PC-3 (cell line): ENCODE data around the gene TOP2B. TPM values are rescaled to one million over a fixed set of nuclear protein-coding genes. Genes with fewer than 3 reads are reported as not detected.

ENCODE experiments used
- ATAC-seq: fragments of 200-7000 bp; cut with Tn5 transposase; 2 replicates; pipeline ENCODE4 v1.9.1; 2020; ENCODE audit warnings: mild to moderate bottlenecking, moderate library complexity
- BruUV-seq: library from RNA; stranded (reverse); fragments of 400-500 nt; replicated peaks from 2 replicates; lab custom pipeline; 2021; lab: Mats Ljungman, UMichigan
- CTCF ChIA-PET: fragments of 300-600 bp; sonication (Branson Sonifier 250); formaldehyde crosslinking; loops from one replicate; lab custom pipeline; 2022; ENCODE audit warnings: antibody characterized with exemption; lab: Charles Lee
- POLR2A ChIA-PET: fragments of 300-600 bp; sonication (Branson Sonifier 250); formaldehyde crosslinking; loops from one replicate; lab custom pipeline; 2022; ENCODE audit warnings: antibody characterized with exemption; ENCODE audit not compliant: unreplicated experiment; lab: Charles Lee
- DNase-seq: peaks from one replicate; pipeline ENCODE4 v3.0.0-alpha.2; 2015
- H2AFZ ChIP-seq: fragments of 300-600 bp; sonication (generic); 2 replicates; pipeline ENCODE4 v1.6.0; 2016; ENCODE audit warnings: antibody characterized with exemption, low read length
- H3F3A ChIP-seq: fragments of 300-600 bp; sonication (generic); one replicate; pipeline ENCODE4 v1.6.0; 2017; ENCODE audit warnings: antibody characterized with exemption, low read length, control low read depth, mild to moderate bottlenecking; ENCODE audit not compliant: unreplicated experiment
- H3K27ac ChIP-seq: fragments of 300-600 bp; sonication (generic); 2 replicates; pipeline ENCODE4 v1.5.1; 2016; ENCODE audit warnings: mild to moderate bottlenecking, low read length
- H3K27me3 ChIP-seq: fragments of 300-600 bp; sonication (generic); 2 replicates; pipeline ENCODE4 v1.6.1; 2016; ENCODE audit warnings: low read length, mixed read lengths
- H3K36me3 ChIP-seq: fragments of 300-600 bp; sonication (generic); 2 replicates; pipeline ENCODE4 v1.6.1; 2016; ENCODE audit warnings: low read depth, mixed run types, low read length, mixed read lengths
- H3K4me1 ChIP-seq: fragments of 300-600 bp; sonication (generic); 2 replicates; pipeline ENCODE4 v1.5.1; 2016; ENCODE audit warnings: low read length; ENCODE audit not compliant: insufficient read depth
- H3K4me2 ChIP-seq: fragments of 300-600 bp; sonication (generic); 2 replicates; pipeline ENCODE4 v1.6.0; 2016; ENCODE audit warnings: low read length
- H3K4me3 ChIP-seq: fragments of 300-600 bp; sonication (generic); 2 replicates; pipeline ENCODE4 v1.5.1; 2016; ENCODE audit warnings: mild to moderate bottlenecking, low read length, mixed read lengths
- H3K79me2 ChIP-seq: fragments of 300-600 bp; sonication (generic); 2 replicates; pipeline ENCODE4 v1.6.1; 2017; ENCODE audit warnings: low read length, mixed read lengths
- H3K9ac ChIP-seq: fragments of 300-600 bp; sonication (generic); 2 replicates; pipeline ENCODE4 v1.6.0; 2016; ENCODE audit warnings: mild to moderate bottlenecking, low read length
- H3K9me2 ChIP-seq: fragments of 300-600 bp; sonication (generic); replicated peaks from 2 replicates; pipeline ENCODE4 v1.6.1; 2016; ENCODE audit warnings: mixed run types, low read length, mixed read lengths
- H3K9me3 ChIP-seq: fragments of 300-600 bp; sonication (generic); 2 replicates; pipeline ENCODE4 v1.6.1; 2016; ENCODE audit warnings: low read length, mixed read lengths
- H4K20me1 ChIP-seq: fragments of 300-600 bp; sonication (generic); 2 replicates; pipeline ENCODE4 v1.6.1; 2016; ENCODE audit warnings: low read length, mixed read lengths
- EZH2 ChIP-seq: fragments of 300-600 bp; sonication (generic); IDR thresholded peaks from one replicate; pipeline ENCODE4 v1.6.1; 2017; ENCODE audit warnings: antibody characterized with exemption, mild to moderate bottlenecking, low read length; ENCODE audit not compliant: unreplicated experiment
- EZH2phosphoT487 ChIP-seq: fragments of 300-600 bp; sonication (generic); IDR thresholded peaks from 2 replicates; pipeline ENCODE4 v1.6.1; 2018; ENCODE audit warnings: mild to moderate bottlenecking, antibody characterized with exemption, low read length, borderline replicate concordance
- intact Hi-C: fragments of 100-400 bp; cut with micrococcal nuclease; formaldehyde crosslinking; loops from 2 replicates; pipeline ENCODE4 v1.9.0; 2023
- total RNA-seq: library from RNA; depleted of rRNA; stranded (reverse); fragments of >200 nt; gene quantifications from 2 replicates; pipeline ENCODE4 v1.2.3, GENCODE V29; 2014
- TF ChIP-seq, protein P1 (sequence below): fragments of 300-600 bp; sonication (generic); conservative IDR thresholded peaks from 2 replicates; pipeline ENCODE4 v1.5.1; 2017; ENCODE audit warnings: antibody characterized with exemption, low read depth, mild to moderate bottlenecking, low read length

TOP2B gene
- total RNA-seq, 1 experiment from 2014 or later = 79.0 TPM

DNA sequence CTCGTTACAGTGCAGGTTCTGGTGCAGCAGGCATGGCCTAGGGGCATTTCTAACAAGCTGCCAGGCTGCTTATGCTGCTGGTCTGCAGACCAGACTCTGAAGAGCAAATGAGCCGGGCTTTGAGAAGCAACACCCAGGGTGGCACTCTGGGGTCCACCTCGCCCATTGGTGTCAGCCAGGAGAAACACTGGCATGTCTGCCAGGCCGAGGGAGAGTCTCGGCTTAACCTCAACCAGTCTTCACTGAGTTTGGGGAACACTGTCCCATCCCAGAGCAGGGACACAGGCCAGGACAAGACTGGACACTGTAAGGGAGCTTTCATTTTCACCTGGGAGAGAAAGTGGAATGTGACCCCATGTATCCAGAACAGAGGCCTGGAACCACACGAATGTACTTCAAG lies 93.4 kb downstream of the TOP2B start:
- intact Hi-C loops = no loop called here
- Histone ChIP-seq H2AFZ (no peak overlapping the region), H3K79me2 (no peaks in the 10 kb centered on the region), H4K20me1 (no peaks in the 10 kb centered on the region), H3F3A (no peaks in the 10 kb centered on the region), H3K36me3 (no peaks in the 10 kb centered on the region), H3K27ac (no peak overlapping the region), H3K9ac (no peak overlapping the region), H3K4me1 (no peaks in the 10 kb centered on the region), H3K27me3 (peaks cover 10% of the 10 kb centered on the region; the same call in 1 of the 2 replicates), H3K9me2 (no peaks in the 10 kb centered on the region), H3K9me3 (no peaks in the 10 kb centered on the region), H3K4me3 (no peak overlapping the region), H3K4me2 (no peak overlapping the region)
- ChIA-PET CTCF (no interaction called here), POLR2A (no interaction called here)
- ATAC-seq (no peak), DNase-seq (no peak)
- TF ChIP-seq, protein P1, sequence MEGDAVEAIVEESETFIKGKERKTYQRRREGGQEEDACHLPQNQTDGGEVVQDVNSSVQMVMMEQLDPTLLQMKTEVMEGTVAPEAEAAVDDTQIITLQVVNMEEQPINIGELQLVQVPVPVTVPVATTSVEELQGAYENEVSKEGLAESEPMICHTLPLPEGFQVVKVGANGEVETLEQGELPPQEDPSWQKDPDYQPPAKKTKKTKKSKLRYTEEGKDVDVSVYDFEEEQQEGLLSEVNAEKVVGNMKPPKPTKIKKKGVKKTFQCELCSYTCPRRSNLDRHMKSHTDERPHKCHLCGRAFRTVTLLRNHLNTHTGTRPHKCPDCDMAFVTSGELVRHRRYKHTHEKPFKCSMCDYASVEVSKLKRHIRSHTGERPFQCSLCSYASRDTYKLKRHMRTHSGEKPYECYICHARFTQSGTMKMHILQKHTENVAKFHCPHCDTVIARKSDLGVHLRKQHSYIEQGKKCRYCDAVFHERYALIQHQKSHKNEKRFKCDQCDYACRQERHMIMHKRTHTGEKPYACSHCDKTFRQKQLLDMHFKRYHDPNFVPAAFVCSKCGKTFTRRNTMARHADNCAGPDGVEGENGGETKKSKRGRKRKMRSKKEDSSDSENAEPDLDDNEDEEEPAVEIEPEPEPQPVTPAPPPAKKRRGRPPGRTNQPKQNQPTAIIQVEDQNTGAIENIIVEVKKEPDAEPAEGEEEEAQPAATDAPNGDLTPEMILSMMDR = no peak
- TF ChIP-seq EZH2phosphoT487 = no peak
- TF ChIP-seq EZH2 = no peak
- no TSS peak for BruUV-seq

DNA sequence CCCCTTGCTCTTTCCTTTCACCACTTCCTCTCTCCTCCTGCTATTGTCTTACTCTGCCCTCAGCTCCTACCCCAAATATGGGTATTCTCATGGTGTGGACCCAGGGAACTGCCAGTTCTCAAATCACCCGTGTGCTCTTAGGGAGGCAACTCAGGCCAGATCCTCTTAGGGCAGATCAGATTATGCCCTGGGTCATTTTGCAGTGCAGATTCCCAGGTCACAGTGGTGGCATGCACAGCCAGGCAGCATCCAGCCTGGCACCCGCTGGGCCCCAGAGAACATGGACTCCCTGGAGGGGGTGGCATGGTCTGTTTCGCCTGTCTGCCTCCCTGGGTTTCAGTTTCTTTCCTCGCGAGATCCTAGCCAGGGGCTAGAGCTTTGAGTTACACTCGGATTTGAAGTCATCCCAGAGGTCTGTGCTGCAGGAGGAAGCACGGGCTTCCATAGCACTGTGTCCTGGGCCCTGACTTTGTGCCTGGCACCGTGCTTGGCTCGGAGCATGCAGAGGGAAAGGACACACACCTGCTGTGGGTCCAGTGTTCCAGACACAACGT lies 96.1 kb downstream of the TOP2B start:
- H4K20me1 ChIP-seq = no peaks in the 10 kb centered on the region
- H3K9me2 ChIP-seq = no peaks in the 10 kb centered on the region
- no peak overlapping the region for H3K4me2 ChIP-seq
- no peak overlapping the region for H3K4me3 ChIP-seq
- H3K79me2 ChIP-seq = no peaks in the 10 kb centered on the region
- POLR2A ChIA-PET = no interaction called here
- CTCF ChIA-PET = no interaction called here
- TF ChIP-seq EZH2 (no peak), EZH2phosphoT487 (no peak)
- TF ChIP-seq, protein P1 = no peak
- H3K9me3 ChIP-seq = no peaks in the 10 kb centered on the region
- no peaks in the 10 kb centered on the region for H3K36me3 ChIP-seq
- no peaks in the 10 kb centered on the region for H3K4me1 ChIP-seq
- DNase-seq (no peak), ATAC-seq (no peak)
- BruUV-seq = no TSS peak
- intact Hi-C loops = no loop called here
- H3K27me3 ChIP-seq = peaks cover 7% of the 10 kb centered on the region; the same call in 1 of the 2 replicates
- no peak overlapping the region for H3K9ac ChIP-seq
- H3F3A ChIP-seq = no peaks in the 10 kb centered on the region
- no peak overlapping the region for H3K27ac ChIP-seq
- H2AFZ ChIP-seq = no peak overlapping the region

DNA sequence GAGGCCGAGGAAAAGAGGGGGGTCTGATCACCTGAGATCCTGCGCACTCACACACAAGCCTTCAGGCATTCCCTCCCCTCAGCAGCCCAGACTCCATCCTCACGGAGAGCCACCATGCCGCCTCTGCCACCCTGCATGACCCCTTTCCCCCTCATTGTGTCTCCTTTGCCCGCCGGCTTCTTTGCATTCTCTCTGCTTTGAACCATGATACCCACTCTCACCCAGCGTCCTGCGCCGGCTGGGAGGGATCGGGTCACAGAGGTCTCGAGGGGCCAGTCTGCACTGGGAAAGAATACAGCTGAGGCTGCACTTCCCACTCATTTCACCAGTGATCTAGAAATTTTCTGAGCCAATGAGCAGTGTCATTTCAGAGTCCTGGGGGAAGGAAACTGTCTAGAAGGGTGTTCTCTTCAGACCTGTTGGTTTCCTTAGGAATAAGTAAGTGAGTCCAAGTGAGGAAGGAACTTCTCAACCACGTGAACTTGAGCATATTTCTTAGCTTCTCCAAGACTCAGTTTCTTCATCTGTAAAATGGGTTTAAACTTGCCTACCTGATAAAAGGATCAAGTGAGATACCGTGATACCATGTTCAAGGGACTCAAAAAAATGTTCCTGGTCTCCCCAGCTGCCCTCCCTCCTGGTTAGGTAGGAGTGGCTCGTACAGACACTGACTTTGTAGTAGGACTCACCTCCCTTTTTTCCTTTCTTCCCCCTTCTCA lies 96.7 kb downstream of the TOP2B start:
- H3K9me2 ChIP-seq = no peaks in the 10 kb centered on the region
- DNase-seq (no peak), ATAC-seq (no peak)
- no peak for TF ChIP-seq EZH2phosphoT487
- TF ChIP-seq, protein P1 = no peak
- TF ChIP-seq EZH2 = no peak
- H2AFZ ChIP-seq = no peak overlapping the region
- no peak overlapping the region for H3K9ac ChIP-seq
- ChIA-PET POLR2A (no interaction called here), CTCF (no interaction called here)
- H3K79me2 ChIP-seq = no peaks in the 10 kb centered on the region
- peaks cover 13% of the 10 kb centered on the region; the same call in 1 of the 2 replicates for H3K27me3 ChIP-seq
- H3K4me1 ChIP-seq = no peaks in the 10 kb centered on the region
- intact Hi-C loops = no loop called here
- H3F3A ChIP-seq = no peaks in the 10 kb centered on the region
- H3K36me3 ChIP-seq = no peaks in the 10 kb centered on the region
- BruUV-seq = no TSS peak
- H3K4me2 ChIP-seq = no peak overlapping the region
- H3K9me3 ChIP-seq = no peaks in the 10 kb centered on the region
- no peaks in the 10 kb centered on the region for H4K20me1 ChIP-seq
- no peak overlapping the region for H3K27ac ChIP-seq
- no peak overlapping the region for H3K4me3 ChIP-seq
